Skeletal muscle tissue (tissue), 4 donors: ENCODE data around the gene HOXD8. TPM values are rescaled to one million over a fixed set of nuclear protein-coding genes. Genes with fewer than 3 reads are reported as not detected.

Source experiments
- H3K27ac ChIP-seq: one replicate; pipeline ENCODE4 v1.7.0; 2013; ENCODE audit warnings: mild to moderate bottlenecking, low read depth, low read length, inconsistent platforms
- H3K27me3 ChIP-seq, 3 donors: one replicate each; pipeline ENCODE4 v1.7.0; 2013; ENCODE audit warnings: low read length in 3 of 3; ENCODE audit not compliant: control insufficient read depth in 3 of 3, insufficient read depth in 3 of 3
- H3K36me3 ChIP-seq, 3 donors: one replicate each; pipeline ENCODE4 v1.7.0; 2013; ENCODE audit warnings: low read length in 3 of 3; ENCODE audit not compliant: control insufficient read depth in 3 of 3, insufficient read depth in 3 of 3
- H3K4me1 ChIP-seq, 3 donors: one replicate each; pipeline ENCODE4 v1.7.0; 2013; ENCODE audit warnings: low read length in 3 of 3, mild to moderate bottlenecking in 3 of 3; ENCODE audit not compliant: control insufficient read depth in 3 of 3, insufficient read depth in 3 of 3
- H3K4me3 ChIP-seq, 3 donors: one replicate each; pipeline ENCODE4 v1.7.0; 2013; ENCODE audit warnings: low read length in 3 of 3
- H3K9ac ChIP-seq, 3 donors: one replicate each; pipeline ENCODE4 v1.7.0; 2013; ENCODE audit warnings: low read length in 3 of 3, mild to moderate bottlenecking in 3 of 3, moderate library complexity in 2 of 3, low read depth in 1 of 3
- H3K9me3 ChIP-seq, 3 donors: one replicate each; pipeline ENCODE4 v1.7.0; 2013; ENCODE audit warnings: low read length in 3 of 3; ENCODE audit not compliant: control insufficient read depth in 3 of 3
- total RNA-seq: library from RNA; depleted of rRNA; stranded (reverse); fragments of >200 nt; gene quantifications from one replicate; pipeline ENCODE4 v1.2.3, GENCODE V29; 2014
- donor health status: Osteomylitis.

Gene HOXD8
- total RNA-seq, 1 donor from 2014 or later, result 18.8 TPM

- no peak overlapping the region for H3K27ac ChIP-seq
- H3K4me1 ChIP-seq, result peaks cover 5 to 14% (median 6%) of the 10 kb centered on the region in 3 donors
- H3K9me3 ChIP-seq, result no peaks in the 10 kb centered on the region
- no peak overlapping the region for H3K9ac ChIP-seq
- no peak overlapping the region for H3K4me3 ChIP-seq
- peaks cover 40 to 75% (median 42%) of the 10 kb centered on the region in 3 donors for H3K27me3 ChIP-seq
- H3K36me3 ChIP-seq, result no peaks in the 10 kb centered on the region
Measured at GRCh38 chr2:176165370-176166050, 36.0 kb downstream of the HOXD8 start.

DNA sequence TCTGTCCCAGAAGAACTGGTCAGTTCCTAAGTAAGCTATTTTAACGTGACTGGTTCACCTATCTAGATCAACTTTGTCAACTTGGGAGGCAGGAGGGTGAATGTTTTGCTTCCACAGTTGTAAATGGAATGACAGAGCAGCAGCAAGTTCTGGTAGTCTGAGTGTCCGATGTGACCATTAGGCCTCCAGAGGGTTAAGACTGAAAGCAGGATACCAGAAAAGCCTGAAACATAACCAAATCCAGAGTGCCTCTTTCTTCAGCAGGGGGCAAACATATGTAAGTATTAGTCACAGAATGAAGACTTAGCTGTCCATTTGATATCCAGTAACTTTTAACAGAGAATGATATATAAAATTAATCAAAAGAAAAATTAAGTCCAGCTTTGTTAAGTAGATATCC is 36.8 kb downstream of the HOXD8 start:
- peaks cover 3 to 14% (median 5%) of the 10 kb centered on the region in 3 donors for H3K4me1 ChIP-seq
- peaks cover 35 to 75% (median 36%) of the 10 kb centered on the region in 3 donors for H3K27me3 ChIP-seq
- no peak overlapping the region for H3K4me3 ChIP-seq
- no peak overlapping the region for H3K9ac ChIP-seq
- no peak overlapping the region for H3K27ac ChIP-seq
- H3K9me3 ChIP-seq, result no peaks in the 10 kb centered on the region
- no peaks in the 10 kb centered on the region for H3K36me3 ChIP-seq

DNA sequence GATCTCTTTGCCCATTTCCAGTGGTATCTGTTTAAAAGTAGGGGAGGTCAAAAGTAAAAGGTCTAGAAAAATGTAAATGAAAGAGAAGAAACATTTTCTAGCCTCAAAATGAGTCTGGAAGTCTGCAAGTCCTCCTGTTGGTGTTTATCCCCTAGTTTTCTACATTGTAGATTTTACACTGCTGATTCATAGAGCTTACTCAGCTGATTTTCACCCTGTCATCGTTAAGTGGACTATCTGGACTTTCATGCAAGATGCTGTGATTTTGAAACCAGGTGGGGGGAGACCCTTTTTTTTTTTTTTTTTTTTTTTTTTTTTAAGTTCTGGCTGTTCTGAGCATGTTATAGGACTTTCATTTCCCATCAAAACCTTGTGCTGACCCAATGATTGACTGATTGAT is 37.9 kb downstream of the HOXD8 start:
- no peaks in the 10 kb centered on the region for H3K36me3 ChIP-seq
- no peak overlapping the region for H3K27ac ChIP-seq
- H3K4me3 ChIP-seq, result no peak overlapping the region
- H3K9me3 ChIP-seq, result no peaks in the 10 kb centered on the region
- H3K4me1 ChIP-seq, result peaks cover 0 to 6% (median 3%) of the 10 kb centered on the region in 3 donors
- H3K9ac ChIP-seq, result no peak overlapping the region
- H3K27me3 ChIP-seq, result peaks cover 35 to 76% (median 38%) of the 10 kb centered on the region in 3 donors

GRCh38 chr2:176169181-176169580 is 39.7 kb downstream of the HOXD8 start:
- Histone ChIP-seq H3K4me3 (no peak overlapping the region), H3K27me3 (peaks cover 23 to 71% (median 35%) of the 10 kb centered on the region in 3 donors), H3K9ac (no peak overlapping the region), H3K36me3 (no peaks in the 10 kb centered on the region), H3K9me3 (no peaks in the 10 kb centered on the region), H3K4me1 (peaks cover 0 to 5% (median 3%) of the 10 kb centered on the region in 3 donors), H3K27ac (no peak overlapping the region)

GRCh38 chr2:176169711-176170110 is 40.2 kb downstream of the HOXD8 start:
- peaks cover 0 to 5% (median 3%) of the 10 kb centered on the region in 3 donors for H3K4me1 ChIP-seq
- no peaks in the 10 kb centered on the region for H3K36me3 ChIP-seq
- H3K4me3 ChIP-seq, result no peak overlapping the region
- H3K27me3 ChIP-seq, result peaks cover 18 to 71% (median 34%) of the 10 kb centered on the region in 3 donors
- H3K9me3 ChIP-seq, result no peaks in the 10 kb centered on the region
- H3K9ac ChIP-seq, result no peak overlapping the region
- no peak overlapping the region for H3K27ac ChIP-seq

- Histone ChIP-seq H3K27me3 (peaks cover 13 to 68% (median 34%) of the 10 kb centered on the region in 3 donors), H3K36me3 (no peaks in the 10 kb centered on the region), H3K4me1 (peaks cover 0 to 3% (median 0%) of the 10 kb centered on the region in 3 donors), H3K9me3 (no peaks in the 10 kb centered on the region), H3K9ac (no peak overlapping the region), H3K27ac (no peak overlapping the region), H3K4me3 (no peak overlapping the region)
Measured at GRCh38 chr2:176170602-176171305, 41.2 kb downstream of the HOXD8 start.

DNA sequence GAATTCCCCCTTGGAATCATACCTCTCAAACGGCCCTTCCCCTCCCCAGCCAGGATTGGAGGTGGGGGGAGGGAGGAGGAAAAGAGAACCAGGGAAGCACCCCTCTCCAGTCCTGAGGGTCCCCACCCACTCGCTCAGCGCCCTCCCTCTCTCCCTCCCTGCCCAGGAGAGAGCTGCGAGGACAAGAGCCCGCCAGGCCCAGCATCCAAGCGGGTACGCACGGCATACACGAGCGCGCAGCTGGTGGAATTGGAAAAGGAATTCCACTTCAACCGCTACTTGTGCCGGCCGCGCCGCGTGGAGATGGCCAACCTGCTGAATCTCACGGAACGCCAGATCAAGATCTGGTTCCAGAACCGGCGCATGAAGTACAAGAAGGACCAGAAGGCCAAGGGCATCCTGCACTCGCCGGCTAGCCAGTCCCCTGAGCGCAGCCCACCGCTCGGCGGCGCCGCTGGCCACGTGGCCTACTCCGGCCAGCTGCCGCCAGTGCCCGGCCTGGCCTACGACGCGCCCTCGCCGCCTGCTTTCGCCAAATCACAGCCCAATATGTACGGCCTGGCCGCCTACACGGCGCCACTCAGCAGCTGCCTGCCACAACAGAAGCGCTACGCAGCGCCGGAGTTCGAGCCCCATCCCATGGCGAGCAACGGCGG is 42.0 kb downstream of the HOXD8 start:
- Histone ChIP-seq H3K9ac (no peak overlapping the region), H3K36me3 (no peaks in the 10 kb centered on the region), H3K9me3 (no peaks in the 10 kb centered on the region), H3K4me1 (peaks cover 0 to 3% (median 0%) of the 10 kb centered on the region in 3 donors), H3K27me3 (peaks cover 11 to 72% (median 29%) of the 10 kb centered on the region in 3 donors), H3K27ac (no peak overlapping the region), H3K4me3 (peak overlapping the region in 1 of 3 donors; percentile 29)

DNA sequence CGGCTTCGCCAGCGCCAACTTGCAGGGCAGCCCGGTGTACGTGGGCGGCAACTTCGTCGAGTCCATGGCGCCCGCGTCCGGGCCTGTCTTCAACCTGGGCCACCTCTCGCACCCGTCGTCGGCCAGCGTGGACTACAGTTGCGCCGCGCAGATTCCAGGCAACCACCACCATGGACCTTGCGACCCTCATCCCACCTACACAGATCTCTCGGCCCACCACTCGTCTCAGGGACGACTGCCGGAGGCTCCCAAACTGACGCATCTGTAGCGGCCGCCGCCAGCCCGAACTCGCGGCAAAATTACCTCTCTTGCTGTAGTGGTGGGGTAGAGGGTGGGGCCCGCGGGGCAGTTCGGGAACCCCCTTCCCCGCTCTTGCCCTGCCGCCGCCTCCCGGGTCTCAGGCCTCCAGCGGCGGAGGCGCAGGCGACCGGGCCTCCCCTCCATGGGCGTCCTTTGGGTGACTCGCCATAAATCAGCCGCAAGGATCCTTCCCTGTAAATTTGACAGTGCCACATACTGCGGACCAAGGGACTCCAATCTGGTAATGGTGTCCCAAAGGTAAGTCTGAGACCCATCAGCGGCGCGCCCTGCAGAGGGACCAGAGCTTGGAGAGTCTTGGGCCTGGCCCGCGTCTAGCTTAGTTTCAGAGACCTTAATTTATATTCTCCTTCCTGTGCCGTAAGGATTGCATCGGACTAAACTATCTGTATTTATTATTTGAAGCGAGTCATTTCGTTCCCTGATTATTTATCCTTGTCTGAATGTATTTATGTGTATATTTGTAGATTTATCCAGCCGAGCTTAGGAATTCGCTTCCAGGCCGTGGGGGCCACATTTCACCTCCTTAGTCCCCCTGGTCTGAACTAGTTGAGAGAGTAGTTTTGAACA is 42.7 kb downstream of the HOXD8 start:
- H3K4me3 ChIP-seq, result peak overlapping the region in 1 of 3 donors; percentile 29
- peaks cover 0 to 3% (median 0%) of the 10 kb centered on the region in 3 donors for H3K4me1 ChIP-seq
- H3K27ac ChIP-seq, result no peak overlapping the region
- H3K27me3 ChIP-seq, result peaks cover 11 to 72% (median 31%) of the 10 kb centered on the region in 3 donors
- no peaks in the 10 kb centered on the region for H3K36me3 ChIP-seq
- no peaks in the 10 kb centered on the region for H3K9me3 ChIP-seq
- no peak overlapping the region for H3K9ac ChIP-seq

- H3K27ac ChIP-seq, result no peak overlapping the region
- H3K27me3 ChIP-seq, result peaks cover 18 to 73% (median 39%) of the 10 kb centered on the region in 3 donors
- no peak overlapping the region for H3K9ac ChIP-seq
- H3K36me3 ChIP-seq, result no peaks in the 10 kb centered on the region
- no peak overlapping the region for H3K4me3 ChIP-seq
- H3K4me1 ChIP-seq, result peaks cover 3 to 4% (median 4%) of the 10 kb centered on the region in 3 donors
- H3K9me3 ChIP-seq, result no peaks in the 10 kb centered on the region
Measured at GRCh38 chr2:176172895-176173566, 43.5 kb downstream of the HOXD8 start.
